ENCODE results near the gene U2AF2. TPM values are rescaled to one million over a fixed set of nuclear protein-coding genes. Genes with fewer than 3 reads are reported as not detected.

Gene U2AF2
- polyA plus RNA-seq, 1 of the 3 experiments (the other 2 are of a cell fraction): 321 TPM

DNA sequence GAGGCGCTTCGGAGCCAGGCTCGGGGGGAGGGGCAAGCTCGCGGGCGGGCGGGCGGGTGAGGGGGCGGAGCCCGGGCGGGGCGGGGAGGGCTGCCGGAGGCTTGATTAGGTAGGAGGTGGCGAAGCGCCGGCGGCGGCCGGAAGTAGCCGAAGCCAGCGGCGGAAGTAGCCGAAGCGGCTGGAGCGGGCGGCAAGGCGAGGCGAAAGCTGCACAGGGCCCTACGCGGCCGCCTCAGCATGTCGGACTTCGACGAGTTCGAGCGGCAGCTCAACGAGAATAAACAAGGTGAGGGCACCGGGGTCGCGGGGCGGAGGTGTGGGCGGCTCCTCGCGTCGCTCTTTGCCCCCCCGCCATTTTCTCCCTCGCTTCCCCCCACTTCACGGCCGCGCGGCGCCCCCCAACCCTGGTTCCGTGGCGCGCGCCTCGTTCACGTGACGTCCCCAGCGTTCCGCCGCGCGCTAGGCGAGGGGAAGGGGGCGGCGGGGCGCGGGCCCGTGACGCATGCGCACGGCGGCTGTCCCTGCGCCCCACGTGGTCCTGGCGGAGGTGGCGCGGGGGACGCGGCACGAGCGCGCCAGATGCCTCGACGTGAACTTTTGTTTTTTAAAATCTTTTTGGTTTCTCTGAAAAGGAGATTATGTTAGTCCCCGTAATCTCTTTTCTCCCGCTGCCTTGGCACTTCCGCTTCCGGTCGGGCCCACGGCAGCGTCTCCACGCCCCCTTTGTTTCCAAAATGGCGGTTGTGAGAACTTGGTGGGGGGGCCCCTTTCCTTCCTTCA, at the start of gene U2AF2 (continued):
- TF ChIP-seq, protein P1, sequence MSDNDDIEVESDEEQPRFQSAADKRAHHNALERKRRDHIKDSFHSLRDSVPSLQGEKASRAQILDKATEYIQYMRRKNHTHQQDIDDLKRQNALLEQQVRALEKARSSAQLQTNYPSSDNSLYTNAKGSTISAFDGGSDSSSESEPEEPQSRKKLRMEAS (IDR thresholded peaks at IDR 0.05; ENCODE audit: low read depth): peak; percentile 84
- TF ChIP-seq TEAD4 (IDR thresholded peaks at IDR 0.05; ENCODE audit: borderline replicate concordance, insufficient read depth): no peak

DNA sequence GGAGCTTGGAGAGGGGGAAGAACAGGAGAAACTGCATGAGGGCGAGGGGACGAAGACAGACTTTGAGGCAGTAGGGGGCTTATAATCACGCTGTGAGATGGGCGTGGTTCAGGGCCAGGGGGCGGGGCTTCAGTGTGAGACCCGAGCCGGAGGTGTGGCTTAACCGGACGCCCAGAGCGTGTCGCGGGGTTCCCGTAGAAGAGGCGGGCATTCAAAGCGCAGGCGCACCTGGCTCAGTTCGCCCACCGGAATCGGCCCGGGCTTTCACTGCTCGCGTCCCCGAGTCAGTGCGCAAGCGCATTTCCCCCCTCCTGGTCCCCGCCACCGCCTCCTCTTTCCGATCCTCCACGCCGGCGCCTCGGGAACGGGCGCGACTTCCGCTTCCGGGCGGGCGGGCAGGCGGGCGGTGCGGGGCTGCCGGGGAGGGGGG, 49.6 kb upstream of the U2AF2 start:
- Histone ChIP-seq H3K27me3 (ENCODE audit: insufficient read depth) (no peaks in the 10 kb centered on the region), H3K4me3 (ENCODE audit: low read depth in 2 of 2, low read length in 1 of 2) (peak overlapping the region; percentile 88 to 93; a peak in 3 of 4 replicates), H3K9me2 (no peaks in the 10 kb centered on the region), H3K36me3 (replicated peaks in 1 of 2; ENCODE audit: control insufficient read depth in 1 of 2, insufficient read depth in 2 of 2, low read length in 1 of 2) (peaks cover 9 to 23% of the 10 kb centered on the region in 2 experiments), H3F3A (replicated peaks; ENCODE audit: insufficient read depth) (peaks cover 24% of the 10 kb centered on the region), H3K9ac (peak overlapping the region; percentile 93; the same call in 1 of the 2 replicates), H2AFZ (ENCODE audit: low read depth) (no peak overlapping the region), H3K27ac (ENCODE audit: low read depth in 2 of 2, low read length in 1 of 2) (peak overlapping the region; percentile 95 to 97), H3K4me1 (ENCODE audit: control insufficient read depth in 1 of 2, insufficient read depth in 2 of 2, low read depth in 1 of 2, low read length in 1 of 2) (peaks cover 3 to 21% of the 10 kb centered on the region in 2 experiments; a peak in 3 of 4 replicates), H3K9me3 (no peaks in the 10 kb centered on the region), H4K20me1 (ENCODE audit: insufficient read depth) (peaks cover 28% of the 10 kb centered on the region; the same call in 1 of the 2 replicates), H3K79me2 (ENCODE audit: insufficient read depth) (peaks cover 57% of the 10 kb centered on the region), H3K4me2 (peak overlapping the region; percentile 96; the same call in 1 of the 2 replicates)
- peak; percentile 97 for DNase-seq
- CTCF ChIA-PET: interaction anchor here (0.6 to 3.5 kb wide), 19 partner anchors 20 to 749 kb away, joined by 3 to 31 read pairs (median 4); partner anchors contain the start of genes ZNF579 and ZNF784
- TF ChIP-seq MEF2A (IDR thresholded peaks at IDR 0.05; ENCODE audit: borderline replicate concordance, low read depth) (no peak), GABPA (IDR thresholded peaks at IDR 0.05; ENCODE audit: low read depth) (peak; percentile 85), MXI1 (IDR thresholded peaks at IDR 0.05; ENCODE audit: low read depth, low read length) (peak; percentile 76), NRF1 (IDR thresholded peaks at IDR 0.05; ENCODE audit: low read depth, low read length) (peak; percentile 95), ELF1 (IDR thresholded peaks at IDR 0.05) (peak; percentile 68; the same call in 1 of the 2 replicates)
- TF ChIP-seq, protein P2, sequence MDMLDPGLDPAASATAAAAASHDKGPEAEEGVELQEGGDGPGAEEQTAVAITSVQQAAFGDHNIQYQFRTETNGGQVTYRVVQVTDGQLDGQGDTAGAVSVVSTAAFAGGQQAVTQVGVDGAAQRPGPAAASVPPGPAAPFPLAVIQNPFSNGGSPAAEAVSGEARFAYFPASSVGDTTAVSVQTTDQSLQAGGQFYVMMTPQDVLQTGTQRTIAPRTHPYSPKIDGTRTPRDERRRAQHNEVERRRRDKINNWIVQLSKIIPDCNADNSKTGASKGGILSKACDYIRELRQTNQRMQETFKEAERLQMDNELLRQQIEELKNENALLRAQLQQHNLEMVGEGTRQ (IDR thresholded peaks at IDR 0.05; ENCODE audit: borderline replicate concordance, low read depth, low read length): no peak
- TF ChIP-seq, protein P1 (IDR thresholded peaks at IDR 0.05; ENCODE audit: low read depth): peak; percentile 89
- TF ChIP-seq, protein P3, sequence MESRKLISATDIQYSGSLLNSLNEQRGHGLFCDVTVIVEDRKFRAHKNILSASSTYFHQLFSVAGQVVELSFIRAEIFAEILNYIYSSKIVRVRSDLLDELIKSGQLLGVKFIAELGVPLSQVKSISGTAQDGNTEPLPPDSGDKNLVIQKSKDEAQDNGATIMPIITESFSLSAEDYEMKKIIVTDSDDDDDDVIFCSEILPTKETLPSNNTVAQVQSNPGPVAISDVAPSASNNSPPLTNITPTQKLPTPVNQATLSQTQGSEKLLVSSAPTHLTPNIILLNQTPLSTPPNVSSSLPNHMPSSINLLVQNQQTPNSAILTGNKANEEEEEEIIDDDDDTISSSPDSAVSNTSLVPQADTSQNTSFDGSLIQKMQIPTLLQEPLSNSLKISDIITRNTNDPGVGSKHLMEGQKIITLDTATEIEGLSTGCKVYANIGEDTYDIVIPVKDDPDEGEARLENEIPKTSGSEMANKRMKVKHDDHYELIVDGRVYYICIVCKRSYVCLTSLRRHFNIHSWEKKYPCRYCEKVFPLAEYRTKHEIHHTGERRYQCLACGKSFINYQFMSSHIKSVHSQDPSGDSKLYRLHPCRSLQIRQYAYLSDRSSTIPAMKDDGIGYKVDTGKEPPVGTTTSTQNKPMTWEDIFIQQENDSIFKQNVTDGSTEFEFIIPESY (IDR thresholded peaks at IDR 0.05; ENCODE audit: borderline replicate concordance, low read depth): 0 out of 2 replicates have a peak, but pooled peaks have one; percentile 23
- POLR2A ChIA-PET: interaction anchor here (0.5 to 2.0 kb wide), 4 partner anchors 14 to 30 kb away, joined by 3 to 10 read pairs (median 3); no protein-coding TSS in a partner anchor
- WGBS (ENCODE audit: low lambda C conversion rate): 2% methylated on average over 16 of the region's 43 CpGs
